Stimulated activated CD4-positive, alpha-beta T cell treated with anti-CD3 and anti-CD28 coated beads, Interleukin-15, amount 100 ng/mL, for 48 hours (primary cell): ENCODE results near the gene SMCO3.

ENCODE experiments used
- DNase-seq, 2 donors: peaks; one replicate each; pipeline ENCODE4 v3.0.0-alpha.2; 2020; ENCODE audit warnings: low read depth in 2 of 2

Gene SMCO3

DNA sequence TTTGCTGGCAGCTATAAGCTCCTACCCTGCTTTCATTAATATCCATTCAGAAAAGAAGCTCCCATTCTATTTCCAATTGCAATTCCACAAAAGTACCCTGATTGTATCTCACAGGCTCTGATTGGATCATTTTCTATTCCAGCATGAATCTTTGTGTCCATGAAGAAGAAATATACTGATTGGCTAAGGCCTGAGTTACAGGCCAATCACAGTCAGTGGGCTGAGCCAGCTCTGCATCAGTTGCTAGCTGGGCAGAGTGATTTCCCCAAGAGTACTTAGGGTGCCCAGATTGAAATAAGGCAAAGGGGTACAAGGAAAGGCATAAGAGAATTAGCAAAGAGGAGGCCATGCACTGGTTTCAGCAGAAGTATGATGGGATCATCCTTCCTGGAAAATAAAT, 14.9 kb upstream of the SMCO3 start:
- no peak for DNase-seq

- DNase-seq, result no peak
These were observed 13.1 kb upstream of the SMCO3 start for GRCh38 chr12:14827043-14827442.

GRCh38 chr12:14826491-14826890, 12.5 kb upstream of the SMCO3 start:
- no peak for DNase-seq

GRCh38 chr12:14825256-14825655, 11.3 kb upstream of the SMCO3 start:
- no peak for DNase-seq

DNA sequence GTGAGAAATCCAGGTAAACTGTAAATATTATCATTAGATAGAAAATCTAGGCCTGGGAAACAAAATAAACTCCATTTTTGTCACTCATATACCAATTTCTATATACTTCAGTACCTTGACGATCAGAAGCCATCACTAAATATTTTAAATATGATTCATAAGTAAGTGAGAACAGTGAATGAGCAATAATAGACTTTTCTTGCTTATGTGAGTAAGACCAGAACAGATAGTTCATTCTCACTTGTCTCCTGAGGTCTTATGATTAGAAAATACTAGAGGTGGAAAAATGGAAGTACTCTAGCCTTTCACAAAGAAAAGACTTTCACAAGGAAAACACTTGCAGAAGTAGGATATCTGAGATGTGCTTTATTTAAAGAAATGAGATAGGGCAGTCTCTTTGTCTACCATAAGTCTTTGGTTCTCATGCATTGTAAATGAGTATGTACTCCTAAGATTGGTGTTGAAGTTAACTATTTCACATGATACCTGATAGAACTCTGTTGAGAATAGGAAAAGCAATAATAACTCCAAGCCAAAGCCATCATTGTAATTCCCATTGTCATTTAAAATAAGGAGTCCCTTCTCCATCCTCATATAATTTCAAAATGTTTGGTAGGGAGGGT, 10.1 kb upstream of the SMCO3 start:
- DNase-seq, result no peak

DNA sequence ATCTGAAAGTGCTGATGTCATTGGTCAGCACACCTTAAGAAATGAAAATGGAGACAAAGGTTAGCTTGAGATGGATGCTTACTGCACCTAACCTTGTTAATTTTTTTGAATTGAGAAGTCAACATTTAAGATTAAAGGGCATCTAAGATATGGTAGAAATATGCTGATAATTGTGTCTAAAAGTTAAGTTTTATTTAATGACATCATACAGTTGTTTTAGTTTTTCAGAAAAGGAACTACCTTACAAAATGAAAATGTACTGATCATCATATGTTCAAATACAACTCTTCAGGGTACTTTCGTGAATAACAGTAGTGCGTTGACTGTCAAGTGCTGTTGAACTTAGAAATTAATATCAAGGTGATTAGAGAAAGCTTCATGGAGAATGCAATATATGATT, 2.5 kb downstream of the SMCO3 start:
- DNase-seq, result no peak

GRCh38 chr12:14810953-14811483, 3.0 kb downstream of the SMCO3 start:
- no peak for DNase-seq

GRCh38 chr12:14810167-14810952, 3.6 kb downstream of the SMCO3 start:
- no peak for DNase-seq

- DNase-seq, result no peak
These were observed 10.2 kb downstream of the SMCO3 start for GRCh38 chr12:14803830-14804160.

GRCh38 chr12:14803011-14803829, 10.8 kb downstream of the SMCO3 start, which contains the start of the genes C12orf60 and WBP11:
C12orf60 (plus strand) TSS chr12:14803670; CDS start chr12:14822936, 19,266 bp downstream.
WBP11 (minus strand) TSS chr12:14803478; CDS start chr12:14801383, 2,095 bp downstream.
- DNase-seq, result peak; percentile 76 to 84

- no peak for DNase-seq
These were observed 11.3 kb downstream of the SMCO3 start for GRCh38 chr12:14802721-14803010.

DNA sequence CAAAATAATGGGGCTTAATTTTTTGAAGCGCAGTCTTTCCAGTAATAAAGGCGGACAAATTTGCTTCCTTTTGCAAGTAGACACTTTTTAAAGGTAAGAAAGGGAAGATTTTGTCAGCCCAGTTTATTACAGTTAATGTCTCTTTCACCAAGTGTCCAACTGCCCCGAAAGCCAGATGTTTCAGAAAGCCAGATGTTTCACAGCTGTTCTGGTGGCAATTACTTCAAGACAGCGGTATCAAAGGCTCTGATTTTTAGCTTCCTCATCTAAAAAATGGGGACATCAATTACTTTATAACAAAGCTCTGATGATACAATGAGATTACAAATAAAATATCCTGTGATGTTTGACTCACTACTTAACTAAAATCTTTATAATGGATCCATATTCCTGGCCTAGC, 11.7 kb downstream of the SMCO3 start:
- no peak for DNase-seq

- DNase-seq, result no peak
These were observed 18.9 kb downstream of the SMCO3 start for GRCh38 chr12:14795028-14795448.

- no peak for DNase-seq
These were observed 28.4 kb downstream of the SMCO3 start for GRCh38 chr12:14785568-14785967.

DNA sequence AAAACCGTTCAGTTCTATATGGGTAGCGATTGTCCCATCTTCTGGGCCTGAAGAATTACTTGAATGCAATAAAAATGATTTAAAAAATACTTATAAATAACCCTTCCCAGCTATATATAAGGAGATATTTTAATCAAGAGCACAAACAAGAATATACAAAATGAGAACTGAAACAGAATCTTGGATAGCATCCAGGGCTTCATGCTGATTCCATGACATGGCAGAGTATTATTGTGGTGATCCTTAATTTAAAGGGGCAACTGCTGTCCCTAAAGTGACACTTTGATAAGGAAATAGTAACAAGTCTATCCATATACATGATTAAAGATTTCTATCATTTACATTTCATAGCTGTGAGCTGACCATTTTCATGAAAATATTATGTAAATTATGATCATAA, 29.5 kb downstream of the SMCO3 start:
- DNase-seq, result no peak

DNA sequence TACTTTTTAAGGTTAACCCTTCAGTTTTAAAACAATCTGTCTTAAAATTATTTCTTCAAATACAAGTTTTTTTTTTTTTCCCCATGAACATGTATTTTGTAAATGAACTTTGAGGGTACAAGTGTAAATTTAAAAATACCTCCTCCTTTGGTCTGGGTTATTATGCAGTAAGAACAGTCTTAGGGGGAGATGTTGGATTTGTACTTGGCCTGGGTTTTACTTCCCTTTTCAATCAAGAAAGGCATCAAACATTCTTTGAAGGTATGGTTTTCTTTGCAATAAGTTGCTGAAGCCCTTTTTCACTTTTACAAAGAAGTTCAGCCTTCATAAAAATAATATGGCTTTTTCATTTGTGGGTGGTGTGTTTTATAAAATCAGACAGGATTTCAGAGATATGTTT, 31.2 kb downstream of the SMCO3 start:
- no peak for DNase-seq

DNA sequence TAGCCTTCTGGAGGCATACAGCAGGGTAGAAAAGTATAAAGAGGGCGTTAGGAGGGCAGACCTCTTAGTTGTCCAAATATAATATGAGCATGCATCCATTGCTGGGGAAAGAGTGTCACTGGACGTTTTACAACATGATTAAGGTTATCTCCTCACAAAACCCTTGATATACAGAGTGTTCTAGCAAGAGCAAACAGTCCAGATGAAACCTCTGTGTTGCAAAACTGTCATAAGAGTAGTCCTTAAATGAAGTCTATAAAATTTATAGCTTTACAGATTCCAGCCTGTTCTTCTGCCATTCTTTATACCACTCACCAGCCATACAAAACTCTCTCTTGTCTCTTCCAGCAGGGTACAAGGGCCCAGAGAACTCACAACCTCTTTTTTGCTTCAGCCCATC, 32.4 kb downstream of the SMCO3 start:
- DNase-seq, result no peak

- no peak for DNase-seq
These were observed 33.1 kb downstream of the SMCO3 start for GRCh38 chr12:14780859-14781258.

DNA sequence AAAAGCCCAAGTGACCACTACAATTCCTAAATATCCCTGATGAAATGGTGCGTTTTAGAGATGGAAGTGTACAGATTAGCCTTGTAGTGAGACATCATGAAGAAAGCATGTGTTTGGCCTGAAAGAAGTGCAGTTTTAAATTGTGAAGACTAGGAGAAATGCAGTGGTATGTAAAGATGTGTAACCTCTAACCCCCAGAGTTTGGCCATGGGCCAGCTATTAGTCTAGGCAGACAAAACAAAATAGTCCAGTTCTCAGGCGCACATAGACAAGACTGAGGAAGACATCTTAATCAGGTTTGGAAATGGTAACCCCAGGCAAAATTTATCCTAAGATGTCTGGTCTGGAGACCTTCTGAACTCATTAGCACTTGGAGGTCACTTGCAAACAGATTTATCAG, 34.1 kb downstream of the SMCO3 start:
- no peak for DNase-seq

- DNase-seq, result no peak
These were observed 36.7 kb downstream of the SMCO3 start for GRCh38 chr12:14777271-14777670.

- no peak for DNase-seq
These were observed 37.6 kb downstream of the SMCO3 start for GRCh38 chr12:14776236-14776961.

GRCh38 chr12:14775636-14775980, 38.4 kb downstream of the SMCO3 start:
- no peak for DNase-seq
